ENCODE data around the gene CEBPG.

The CEBPG gene

DNA sequence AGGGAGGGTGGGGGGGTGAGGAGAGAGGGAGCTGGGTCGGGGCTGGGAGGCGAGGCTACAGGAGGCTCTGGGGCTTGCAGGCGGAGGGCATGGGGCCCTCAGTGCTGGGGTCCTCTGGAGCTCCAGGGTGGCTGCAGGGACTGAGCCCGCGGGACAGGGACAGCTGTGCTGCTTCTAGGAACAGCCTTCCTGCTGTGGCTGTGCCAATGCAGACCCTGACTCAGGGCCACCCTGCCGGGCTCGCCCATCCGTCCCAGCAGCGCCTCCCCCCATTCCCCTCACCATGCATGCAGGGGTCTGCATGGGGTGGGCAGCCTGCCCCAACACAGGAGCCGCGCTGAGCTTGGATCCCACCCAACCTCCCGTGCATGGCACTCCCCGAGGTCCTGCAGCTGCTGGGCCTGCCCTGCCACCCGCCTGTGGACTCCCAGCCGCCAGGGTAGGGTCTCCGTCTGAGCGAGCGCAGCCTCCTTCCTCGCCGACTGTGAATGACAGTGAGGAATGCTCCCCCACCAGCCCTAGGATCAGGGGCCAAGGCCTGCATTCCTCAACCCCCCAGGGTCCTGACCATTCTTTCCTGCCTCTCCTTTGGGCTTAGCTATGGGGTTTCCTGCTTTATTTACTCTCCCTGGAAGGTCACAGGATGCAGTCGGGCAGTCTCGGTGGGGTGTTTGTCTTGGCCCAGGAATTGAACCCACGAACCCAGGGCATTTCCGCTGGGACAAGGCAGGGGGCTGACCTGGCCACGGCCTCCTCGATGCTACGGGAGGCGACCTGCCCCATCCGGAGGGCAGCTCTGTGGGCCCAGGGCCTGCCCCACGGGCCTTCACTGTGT lies 23.4 kb downstream of the CEBPG start:
- DNase-seq, result no peak

DNA sequence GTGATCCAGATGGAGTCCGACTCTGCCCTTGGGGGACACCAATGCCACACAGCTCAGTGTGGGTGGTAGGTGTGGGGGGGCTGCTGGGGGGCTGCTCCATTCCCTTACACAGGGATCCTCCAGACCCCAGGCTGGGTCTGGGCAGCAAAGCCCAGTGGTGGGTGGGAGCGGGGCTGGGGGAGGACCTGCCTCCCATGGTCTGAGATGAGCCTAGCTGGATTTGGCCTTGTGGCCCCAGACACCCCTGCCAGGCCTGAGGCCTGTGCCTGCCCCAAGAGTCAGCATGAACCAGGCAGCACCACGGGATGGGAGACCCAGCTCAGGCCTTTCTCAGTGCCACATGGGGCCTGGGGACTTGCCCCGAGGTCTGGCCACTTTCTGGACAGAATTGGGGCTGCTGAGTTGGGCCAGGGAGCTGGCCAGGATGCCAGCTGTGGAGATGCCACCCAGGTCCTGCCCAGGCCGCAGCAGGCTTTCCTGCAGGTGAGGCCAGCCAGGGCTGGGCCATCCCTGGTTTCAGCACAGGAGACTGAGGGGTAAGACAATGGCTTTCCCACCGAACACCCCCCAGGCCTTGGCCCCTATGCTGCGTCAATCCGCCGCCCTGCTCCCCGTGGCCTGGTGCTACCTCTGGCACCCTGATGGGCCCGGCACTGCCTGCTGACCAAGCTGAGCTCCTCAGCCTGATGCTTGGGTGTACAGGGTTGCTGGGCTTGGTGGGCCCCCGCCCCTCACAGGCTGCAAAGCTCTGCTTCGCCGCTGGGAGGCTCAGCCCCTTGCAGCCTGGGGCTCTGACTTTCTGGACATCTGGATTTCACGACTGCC lies 24.2 kb downstream of the CEBPG start:
- DNase-seq, result no peak

DNA sequence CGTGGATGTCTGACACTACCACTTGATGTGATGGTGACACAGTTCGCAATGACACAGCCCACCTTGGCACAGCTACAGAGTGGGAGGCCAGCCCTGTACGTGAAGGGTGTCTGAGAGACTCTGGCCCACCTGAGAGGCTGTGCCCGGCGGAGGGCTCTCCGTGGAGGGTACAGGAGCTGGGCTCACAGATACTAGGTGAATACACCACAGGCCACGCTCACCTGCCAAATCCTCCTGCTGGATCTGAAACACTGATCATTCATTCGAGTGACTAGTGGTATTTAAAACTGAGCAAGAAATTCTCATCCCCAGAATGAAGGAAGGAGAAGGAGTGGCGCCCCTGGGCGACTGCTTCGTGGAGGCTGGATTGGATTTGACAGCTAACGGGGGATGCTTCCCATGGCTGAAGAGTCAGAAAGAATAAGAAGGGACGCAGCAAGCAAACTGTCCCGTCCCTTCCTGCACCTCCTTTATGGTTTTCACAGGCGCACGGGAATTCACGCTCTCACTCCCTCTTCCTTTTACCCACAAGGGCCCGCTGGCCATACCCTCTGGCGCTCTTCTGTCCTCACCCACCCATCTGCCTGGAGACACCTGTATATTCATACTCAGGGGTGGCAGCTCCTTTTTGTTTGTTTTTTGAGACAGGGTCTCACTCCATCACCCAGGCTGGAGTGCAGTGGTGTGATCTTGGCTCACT lies 25.0 kb downstream of the CEBPG start:
- no peak for DNase-seq

DNA sequence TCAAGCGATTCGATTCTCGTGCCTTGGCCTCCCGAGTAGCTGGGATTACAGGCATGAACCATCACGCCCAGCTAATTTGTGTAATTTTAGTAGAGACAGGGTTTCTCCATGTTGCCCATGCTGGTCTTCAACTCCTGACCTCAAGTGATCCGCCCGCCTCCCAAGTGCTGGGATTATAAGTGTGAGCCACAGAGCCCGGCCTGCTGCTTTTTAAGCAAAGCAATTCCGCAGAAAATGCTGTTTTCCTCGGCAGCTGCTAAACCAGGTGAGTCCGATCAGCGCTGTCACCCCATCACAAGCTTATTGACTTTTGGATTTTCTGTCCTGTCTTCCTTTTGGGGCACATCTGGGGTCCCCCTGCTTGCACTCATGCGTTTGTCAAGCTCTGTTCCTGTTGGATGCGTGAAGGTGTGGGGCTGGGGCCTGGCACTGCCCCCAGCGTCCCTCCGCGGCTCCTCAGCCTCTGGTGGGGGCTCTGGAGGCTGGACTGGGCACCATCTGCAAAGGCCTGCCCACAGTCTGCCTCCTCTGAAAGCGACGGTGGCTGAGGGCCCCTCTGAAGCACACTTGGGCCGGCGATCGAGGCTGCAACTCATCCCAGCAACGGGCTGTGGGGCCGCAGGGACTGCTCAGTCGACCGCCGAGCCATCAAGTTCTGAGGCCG lies 25.7 kb downstream of the CEBPG start:
- DNase-seq, result no peak

DNA sequence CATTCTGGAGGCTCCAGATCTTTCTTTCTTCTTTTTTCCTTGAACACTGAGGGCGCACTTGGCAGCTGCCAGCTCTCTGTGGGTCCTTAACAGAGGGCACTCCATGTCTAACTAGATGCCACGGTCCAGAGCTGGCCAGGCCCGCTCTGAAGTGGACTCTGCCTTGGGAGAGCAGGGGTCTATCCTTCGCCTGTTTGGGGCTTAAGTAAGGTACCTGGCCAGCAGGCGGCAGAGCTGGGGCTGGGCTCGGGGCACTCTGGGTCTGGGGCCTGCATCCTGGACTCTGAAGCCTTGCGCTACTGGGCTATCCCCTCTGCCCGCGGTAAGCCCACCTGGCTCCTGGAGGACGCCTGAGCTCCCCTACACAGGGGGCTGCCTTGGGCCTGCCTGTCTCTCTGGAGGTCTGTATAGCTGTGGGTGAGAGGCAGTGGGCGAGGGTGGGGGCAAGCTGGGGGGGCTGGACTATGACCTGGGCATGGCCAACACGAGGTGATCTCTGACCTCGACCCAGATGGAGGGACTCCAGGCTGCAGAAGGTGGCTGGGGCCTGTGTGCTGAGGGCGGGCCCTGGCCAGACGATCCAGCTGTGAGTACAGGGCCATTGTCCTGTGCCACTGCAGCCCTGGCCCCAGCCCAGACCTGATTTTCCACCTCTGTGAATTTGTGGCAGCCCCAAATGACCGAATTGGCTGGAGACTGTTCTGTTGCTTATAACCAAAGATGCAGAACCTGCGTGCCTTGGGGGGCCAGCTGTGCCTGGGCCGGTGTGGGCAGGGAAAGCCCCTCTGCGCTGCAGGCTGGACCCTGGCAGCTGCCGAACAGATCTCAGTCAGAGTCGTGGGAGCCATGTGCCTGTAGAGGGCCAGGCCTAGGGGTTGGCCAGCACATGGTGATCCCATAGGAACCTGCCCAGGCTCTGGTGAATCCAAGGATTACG lies 26.5 kb downstream of the CEBPG start:
- no peak for DNase-seq

DNA sequence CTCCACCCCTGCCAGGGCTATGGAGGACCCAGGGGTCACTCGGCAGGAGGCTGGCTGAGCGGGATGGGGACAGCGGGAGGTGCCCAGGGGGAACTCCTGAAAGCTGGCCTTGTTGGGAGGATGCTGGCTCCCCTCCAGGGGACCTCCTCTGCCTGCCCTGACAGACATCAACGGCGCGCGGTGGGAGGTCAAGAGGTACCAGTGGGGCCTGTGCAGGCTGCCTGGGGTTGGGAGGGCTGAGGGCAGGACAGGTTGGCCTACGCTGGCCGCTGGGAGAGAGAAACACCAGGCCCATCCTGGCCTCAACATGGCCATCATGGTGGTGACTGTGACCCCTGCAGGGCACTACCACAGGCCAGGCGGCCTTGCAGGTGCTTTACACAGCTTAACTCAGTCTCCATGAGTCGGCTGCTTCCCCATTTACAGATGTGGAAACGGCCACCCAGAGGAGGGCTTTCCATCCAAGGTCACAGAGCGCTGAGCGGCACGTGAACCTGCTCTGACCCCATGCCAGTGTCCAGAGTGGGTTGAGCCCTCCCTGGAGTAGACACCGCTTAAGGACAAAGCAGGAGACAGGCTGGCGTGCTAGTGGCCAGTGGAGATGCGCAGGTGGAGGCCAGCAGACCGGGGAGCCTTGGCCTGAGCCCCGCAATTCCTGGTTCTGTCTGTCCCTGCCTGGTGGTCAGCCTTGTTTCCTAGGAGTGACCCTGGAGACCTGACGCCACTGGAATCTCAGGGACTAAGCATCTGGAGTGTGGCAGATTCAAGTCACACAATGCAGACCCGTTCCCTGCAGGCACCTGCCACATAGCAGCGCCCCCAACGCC lies 27.6 kb downstream of the CEBPG start:
- no peak for DNase-seq

DNA sequence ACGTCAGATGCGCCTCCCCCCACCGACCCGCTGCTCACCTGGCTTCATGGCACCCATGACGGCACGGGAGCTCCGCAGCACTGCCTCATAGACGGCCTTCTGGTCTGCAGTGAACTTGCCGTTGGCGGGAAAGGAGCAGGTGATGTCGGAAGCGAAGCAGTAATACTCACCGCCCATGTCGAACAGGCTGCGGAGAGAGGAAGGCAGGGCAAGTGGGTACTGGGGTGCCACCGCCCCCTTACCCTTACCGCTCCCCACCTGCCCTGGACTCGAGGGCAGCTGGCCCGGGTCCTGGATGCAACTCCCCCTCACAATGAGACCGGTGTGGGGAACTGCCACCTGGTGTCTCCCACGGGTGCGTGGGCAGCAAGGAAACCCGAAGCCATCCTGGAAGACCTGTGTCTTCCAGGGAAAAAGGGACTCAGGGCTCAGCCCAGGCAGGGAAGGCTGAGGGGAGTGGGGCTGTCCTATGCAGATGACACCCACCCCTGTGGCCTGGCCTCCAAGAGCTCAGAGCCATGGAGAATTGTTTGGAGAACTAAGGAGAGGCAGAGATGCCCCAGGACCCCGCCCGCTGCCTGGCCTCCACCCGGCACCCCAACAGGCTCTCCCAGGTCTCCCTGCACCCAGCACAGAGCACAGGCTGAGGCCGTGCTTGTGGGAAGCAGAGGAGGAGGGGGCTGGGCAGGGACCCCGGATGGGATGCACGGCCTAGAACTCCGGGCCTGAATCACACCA lies 28.3 kb downstream of the CEBPG start:
- DNase-seq, result no peak

DNA sequence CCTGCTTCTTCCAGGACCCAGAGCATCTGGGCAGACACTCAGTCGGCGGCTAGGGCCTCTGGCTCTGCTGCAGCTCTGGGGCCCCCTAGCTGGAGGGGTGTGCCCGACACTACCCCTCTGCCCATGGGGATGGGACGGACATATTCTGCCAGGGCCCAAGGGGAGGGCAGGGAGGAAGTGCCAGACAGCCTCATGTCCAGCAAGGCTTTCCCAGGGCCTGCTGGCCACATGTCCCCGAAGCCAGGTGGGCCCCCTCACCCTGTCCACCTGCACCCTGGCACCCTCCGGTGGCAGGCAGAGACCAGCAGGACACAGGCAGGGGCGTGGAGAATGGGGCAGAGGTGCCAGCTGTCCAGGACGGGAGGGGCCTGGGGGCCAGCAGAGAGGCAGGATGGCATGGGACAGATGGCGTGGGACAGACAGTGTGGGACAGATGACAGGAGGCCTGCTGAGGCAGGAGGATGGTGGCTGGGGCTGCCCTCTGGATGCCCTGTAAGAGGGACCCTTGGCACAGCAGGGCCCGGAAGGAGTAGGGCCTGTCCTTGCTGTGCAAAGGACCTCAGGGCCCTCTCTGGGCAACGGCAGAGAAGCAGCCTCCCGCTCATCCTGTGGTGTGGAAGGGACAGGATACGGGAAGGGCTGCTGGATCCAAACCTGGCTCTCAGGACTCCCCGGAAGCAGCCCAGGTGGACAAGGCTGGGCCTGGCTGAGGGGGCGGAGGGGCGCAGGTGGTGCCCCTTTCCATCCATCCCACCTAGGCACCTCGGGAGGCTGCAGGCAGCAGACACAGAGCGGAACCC lies 29.1 kb downstream of the CEBPG start:
- no peak for DNase-seq

DNA sequence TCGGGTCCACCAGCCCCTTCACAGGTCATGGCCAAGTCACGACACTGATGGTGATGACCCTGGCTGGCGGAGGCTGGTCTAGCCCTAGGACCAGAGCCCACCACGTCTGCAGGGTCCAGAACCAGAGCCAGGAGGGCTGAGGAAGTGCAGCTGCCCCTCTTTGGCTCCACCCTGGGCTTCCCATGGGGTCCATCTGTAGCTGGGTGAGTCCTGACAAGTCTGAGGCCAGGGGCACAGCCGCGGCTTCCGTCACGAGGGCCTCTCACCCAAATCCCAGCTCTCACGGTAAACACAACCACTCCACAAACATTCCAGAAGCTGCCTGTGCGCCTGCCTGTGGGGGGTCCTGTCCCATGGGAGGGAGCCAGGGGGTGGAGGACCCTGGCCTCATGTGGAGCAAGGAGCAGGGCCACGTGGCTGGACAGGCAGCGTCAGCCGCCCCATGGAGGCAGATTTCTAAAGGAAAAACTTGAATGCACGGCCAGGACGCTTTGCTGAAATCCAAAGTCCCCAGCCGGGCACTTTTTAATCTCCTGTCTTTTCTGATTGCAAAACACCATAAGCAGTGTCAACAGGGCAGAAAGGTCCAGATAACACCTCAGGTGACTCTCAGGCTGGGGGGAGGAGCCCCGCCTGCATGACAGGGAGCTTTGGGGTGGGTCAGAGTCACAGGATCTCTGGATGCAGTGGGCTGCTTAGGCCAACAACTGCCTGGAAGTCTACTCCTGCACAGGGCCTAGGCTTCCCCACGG lies 29.9 kb downstream of the CEBPG start:
- DNase-seq, result no peak

DNA sequence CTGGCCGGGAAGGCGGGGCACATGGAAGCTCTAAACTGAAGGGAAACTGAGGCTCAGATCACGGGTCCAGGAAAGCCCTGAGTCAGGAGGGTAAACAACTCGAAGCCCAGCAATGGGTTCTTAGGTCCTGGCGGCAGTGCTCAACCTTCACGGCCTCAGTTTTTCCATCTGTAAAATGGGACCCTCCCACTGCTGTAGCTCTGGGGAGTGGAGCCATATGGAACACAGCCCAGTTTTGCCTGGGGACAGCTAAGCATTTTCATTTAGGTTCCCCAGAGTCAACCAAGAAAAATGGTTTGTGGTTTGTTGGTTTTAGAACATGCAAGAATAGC lies 30.4 kb downstream of the CEBPG start:
- no peak for DNase-seq

DNA sequence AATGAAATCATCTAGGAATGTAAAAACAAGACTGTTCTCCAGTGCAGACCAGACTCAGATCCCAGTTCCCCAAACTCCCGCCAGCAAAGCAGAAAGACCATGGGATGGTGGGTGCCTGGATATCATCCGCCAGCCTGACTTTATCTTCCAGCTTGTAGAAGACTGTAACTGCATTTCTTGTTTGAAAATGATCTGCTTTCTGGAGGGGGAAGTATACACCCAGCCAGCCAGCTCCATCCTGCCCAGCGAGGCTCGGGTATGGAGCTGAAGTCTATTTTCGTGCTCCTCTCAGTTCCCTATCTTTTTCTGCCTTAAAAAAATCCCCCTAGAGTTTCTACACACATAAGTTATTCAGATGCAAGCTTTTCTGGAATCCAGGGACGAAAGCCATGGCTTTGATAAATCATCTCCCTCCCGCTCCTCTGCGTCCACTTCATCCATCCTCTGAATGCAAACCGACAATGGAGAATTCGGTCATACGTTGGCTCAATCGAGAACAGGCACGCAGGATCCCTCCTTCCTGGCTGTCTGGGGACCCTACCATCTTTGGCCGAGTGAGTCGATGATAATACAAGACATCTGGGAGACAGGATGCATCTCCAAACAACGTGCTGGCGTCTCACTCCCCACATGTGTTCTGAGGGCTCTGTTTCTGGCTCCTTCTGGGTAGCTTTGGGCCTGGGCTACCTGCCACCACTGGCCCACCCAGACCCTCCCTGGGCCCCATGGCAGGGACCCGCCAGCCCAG lies 31.2 kb downstream of the CEBPG start:
- DNase-seq, result no peak

DNA sequence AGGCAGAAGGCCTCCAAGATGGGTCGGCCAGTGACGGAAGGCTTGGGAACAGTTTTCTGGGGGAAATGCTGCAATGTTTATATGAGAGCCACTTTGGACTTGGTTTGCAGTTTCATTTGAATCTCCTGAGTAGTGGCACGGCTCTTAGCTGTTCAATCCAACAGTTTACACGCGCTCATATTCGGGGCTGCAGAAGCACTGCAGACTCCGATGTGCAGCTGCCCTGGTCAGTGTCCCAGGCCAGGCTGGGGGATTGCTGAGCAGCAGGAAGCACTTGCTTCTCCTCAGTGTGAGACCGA lies 31.7 kb downstream of the CEBPG start:
- DNase-seq, result no peak

DNA sequence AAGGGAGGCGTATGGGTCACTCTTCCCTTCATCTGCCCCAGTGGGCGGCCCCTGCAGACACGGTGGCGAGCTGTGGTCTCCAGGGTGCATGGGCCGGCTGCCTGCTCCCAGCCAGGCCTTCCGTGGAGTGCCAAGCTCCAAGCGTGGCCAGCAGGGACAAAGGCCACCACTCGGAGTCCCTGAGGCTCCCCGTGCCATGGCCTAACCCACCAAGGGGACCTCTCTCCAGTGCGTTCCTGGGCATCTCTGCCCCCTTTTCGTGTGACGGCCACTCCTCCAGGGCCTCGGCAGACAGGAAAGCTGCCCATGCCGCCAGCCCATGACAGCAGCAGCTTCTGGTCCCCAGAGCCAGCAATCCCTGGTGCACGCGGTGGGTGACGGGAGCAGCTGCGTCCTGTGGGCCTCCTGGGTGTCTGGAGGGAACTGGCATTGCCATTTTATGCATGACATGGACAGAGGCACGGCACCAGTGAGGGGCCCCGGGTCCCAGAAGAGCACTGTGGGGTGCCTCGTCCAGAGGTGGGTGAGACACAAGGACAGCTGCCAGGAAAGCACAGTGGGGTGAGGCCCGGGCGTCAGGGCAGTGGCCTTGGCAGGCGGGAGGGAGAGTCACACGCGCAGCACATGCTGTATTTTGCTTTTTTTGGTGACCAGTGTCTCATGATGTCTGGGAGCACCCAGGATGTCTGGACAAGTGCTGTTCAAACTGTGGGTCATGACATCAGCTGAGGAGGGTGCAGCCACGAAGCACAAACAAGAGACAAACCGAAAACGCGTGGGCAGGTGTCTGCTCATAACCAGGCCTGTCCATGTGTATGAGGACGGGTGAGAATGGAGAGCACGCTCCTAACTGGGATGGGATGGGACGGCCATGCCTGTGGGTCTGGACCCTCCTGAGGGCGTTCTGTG lies 32.3 kb downstream of the CEBPG start:
- no peak for DNase-seq

DNA sequence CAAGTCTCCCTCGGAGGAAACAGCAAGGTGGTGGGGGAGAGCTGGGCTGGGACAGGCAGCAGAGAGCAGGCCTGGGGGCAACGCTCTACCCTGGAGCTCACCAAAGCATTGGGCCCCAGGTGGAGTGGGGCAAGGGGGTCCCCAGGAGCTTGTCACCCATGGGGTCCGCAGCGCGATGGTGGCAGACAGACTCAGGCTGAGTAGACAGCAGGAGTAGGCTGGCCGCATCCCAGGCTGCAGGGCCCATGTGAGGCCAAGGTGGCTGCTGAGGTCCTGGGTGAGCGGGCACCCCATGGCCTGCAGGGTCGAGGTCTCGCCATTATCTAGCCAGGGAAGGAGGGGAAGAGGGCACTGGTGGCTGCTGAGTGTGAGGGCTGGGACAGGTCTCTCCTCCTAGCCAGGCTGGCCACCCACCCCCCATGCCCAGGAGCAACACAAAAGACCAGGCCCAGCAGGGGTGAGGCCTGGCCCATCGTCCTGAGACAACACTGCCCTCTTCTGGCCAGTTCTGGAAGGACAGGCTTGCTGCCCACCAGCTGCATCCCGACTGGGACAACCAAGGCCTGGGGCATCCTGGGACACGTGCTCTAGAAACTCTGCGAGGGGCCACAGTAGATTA lies 33.1 kb downstream of the CEBPG start:
- peak; percentile 51 for DNase-seq

DNA sequence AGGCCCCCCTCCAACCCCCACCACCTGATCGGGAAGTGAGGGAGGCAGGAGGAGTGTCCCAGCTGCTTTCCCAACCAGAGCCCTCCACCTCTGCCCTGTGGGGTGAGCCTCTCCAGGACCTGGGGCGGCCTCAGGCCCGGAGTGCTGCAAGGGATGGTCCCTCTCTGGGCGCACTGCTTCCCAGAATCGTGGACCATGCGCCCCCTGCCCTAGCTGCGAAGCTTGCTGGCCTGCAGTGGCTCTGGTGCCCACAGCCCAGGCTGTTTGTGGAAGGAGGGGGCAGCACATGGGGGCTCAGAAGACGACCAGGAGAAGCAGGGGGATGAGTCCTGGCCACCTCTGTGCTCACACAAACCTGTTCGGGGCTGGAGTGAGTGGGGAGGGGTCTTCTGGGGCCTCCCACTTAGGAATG lies 33.6 kb downstream of the CEBPG start:
- DNase-seq, result no peak

DNA sequence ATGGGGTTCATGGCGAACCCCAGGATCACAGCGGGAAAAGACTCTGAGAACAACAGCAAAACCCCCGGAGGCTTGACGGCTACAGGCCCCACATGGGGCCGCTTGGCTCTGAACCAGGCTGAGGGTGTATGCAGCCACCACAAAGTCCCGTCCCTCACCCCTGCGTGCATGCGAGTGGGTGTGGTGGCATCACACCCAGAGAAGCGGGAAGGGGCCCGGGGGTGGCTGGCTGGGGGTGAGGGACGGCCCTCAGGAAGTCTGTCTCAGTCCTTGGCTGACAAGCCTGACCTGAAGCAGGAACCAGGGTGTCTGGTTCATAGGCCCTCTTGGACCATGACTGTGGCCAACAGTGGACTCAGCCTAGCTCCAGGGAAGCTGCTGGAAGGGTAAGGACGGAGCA lies 34.2 kb downstream of the CEBPG start:
- no peak for DNase-seq

DNA sequence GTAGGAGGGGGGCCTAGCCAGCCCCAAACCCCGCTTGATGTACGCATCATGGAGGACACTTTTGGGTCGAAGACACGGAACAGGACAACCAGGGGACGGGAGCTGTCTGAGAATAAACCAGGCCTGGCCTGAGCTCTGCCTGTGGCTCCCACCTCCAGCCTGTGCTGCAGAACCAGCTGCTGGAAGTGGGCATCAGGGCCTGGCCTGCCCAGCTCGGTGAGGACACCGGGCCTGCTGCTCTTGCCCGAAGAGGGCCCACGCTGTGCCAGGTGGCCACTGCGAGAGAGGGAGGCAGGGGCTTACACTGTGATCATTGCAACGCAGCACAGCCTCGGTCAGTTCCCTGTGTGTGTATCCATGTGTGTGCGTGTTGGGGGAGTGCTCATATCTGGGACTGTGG lies 34.6 kb downstream of the CEBPG start:
- no peak for DNase-seq
